ENCODE measurements around the gene SLAMF9. TPM values are rescaled to one million over a fixed set of nuclear protein-coding genes. Genes with fewer than 3 reads are reported as not detected.

SLAMF9 gene
- total RNA-seq, 2 experiments from 2014 or later = not detected

DNA sequence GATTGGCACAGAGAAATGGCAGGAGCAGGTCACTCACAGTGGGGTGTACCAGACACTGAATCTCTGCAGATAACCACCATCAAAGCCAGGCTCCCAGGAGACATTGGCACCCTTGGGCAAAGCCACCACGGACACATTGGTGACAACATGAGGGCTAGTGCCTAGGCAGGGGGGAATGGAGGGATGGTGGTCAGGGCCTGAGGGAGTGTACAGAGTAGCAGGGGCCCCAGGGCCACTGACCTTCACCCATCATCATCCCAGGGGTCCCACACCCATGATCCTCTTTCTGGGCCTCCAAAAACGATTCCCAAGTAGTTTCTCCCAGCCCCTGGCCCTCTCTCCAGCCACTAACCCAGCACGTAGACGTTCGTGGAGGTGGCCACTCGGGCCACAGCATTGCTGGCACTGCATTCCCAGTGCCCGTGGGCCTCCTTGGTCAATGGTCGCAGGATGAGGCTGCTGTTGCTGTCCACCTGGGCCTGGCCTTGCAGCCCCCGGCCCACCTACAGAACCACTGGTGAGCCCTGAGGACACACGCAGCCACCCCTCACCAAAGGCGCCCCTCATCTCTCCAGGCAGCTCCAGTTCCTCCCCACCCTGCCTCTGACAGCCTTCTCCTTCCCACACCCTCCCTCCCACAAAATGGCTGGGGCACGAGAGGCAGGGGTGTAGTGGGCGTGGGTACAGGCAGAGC is 22.8 kb downstream of the SLAMF9 start:
- Mint-ChIP-seq H3K9me3 (no peaks in the 10 kb centered on the region), H3K27ac (no peak overlapping the region), H3K4me1 (ENCODE audit: low read depth) (peaks cover 7% of the 10 kb centered on the region), H3K27me3 (peaks cover 2% of the 10 kb centered on the region), H3K36me3 (ENCODE audit: low read depth) (no peaks in the 10 kb centered on the region), H3K4me3 (no peak overlapping the region)
- ChIA-PET CTCF (interaction anchor here (21.5 kb wide), 1 partner anchor 74 kb away, joined by 374 read pairs; no protein-coding TSS in a partner anchor), POLR2A (no interaction called here)
- no peak for DNase-seq
- intact Hi-C loops (cut with micrococcal nuclease) = no loop called here
- TF ChIP-seq, protein P1, sequence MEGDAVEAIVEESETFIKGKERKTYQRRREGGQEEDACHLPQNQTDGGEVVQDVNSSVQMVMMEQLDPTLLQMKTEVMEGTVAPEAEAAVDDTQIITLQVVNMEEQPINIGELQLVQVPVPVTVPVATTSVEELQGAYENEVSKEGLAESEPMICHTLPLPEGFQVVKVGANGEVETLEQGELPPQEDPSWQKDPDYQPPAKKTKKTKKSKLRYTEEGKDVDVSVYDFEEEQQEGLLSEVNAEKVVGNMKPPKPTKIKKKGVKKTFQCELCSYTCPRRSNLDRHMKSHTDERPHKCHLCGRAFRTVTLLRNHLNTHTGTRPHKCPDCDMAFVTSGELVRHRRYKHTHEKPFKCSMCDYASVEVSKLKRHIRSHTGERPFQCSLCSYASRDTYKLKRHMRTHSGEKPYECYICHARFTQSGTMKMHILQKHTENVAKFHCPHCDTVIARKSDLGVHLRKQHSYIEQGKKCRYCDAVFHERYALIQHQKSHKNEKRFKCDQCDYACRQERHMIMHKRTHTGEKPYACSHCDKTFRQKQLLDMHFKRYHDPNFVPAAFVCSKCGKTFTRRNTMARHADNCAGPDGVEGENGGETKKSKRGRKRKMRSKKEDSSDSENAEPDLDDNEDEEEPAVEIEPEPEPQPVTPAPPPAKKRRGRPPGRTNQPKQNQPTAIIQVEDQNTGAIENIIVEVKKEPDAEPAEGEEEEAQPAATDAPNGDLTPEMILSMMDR (IDR thresholded peaks at IDR 0.05) = no peak
- ATAC-seq = no peak

DNA sequence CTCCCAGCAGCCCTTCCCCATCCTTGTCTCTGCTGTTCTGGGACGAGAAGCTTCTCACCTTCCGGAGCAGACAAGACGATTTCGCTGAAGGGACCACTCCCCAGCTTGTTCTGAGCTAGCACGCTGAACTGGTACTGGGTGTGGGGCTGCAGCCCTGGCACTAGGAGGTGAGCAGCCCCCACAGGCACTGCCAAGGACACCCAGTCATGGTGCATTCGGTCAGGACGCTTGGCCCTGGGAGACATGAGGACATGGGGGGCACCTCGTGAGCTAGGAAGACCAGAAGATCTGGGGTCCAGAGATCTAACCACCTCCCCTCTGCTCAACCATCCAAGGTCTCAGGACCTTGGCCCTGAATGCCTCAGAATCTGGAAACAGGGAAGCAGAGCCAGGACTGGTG is 23.4 kb downstream of the SLAMF9 start:
- Mint-ChIP-seq H3K27me3 (peaks cover 2% of the 10 kb centered on the region), H3K4me3 (no peak overlapping the region), H3K9me3 (no peaks in the 10 kb centered on the region), H3K27ac (no peak overlapping the region), H3K4me1 (ENCODE audit: low read depth) (peaks cover 13% of the 10 kb centered on the region), H3K36me3 (ENCODE audit: low read depth) (no peaks in the 10 kb centered on the region)
- POLR2A ChIA-PET = interaction anchor here (1.4 kb wide), 1 partner anchor 15 kb away, joined by 3 read pairs; no protein-coding TSS in a partner anchor
- ATAC-seq (no peak), DNase-seq (no peak)
- TF ChIP-seq, protein P1 (IDR thresholded peaks at IDR 0.05) = no peak
- intact Hi-C loops (cut with micrococcal nuclease) = no loop called here
- CTCF ChIA-PET = interaction anchor here (1.2 to 21.5 kb wide), 3 partner anchors 74 to 117 kb away, joined by 3 to 374 read pairs (median 4); no protein-coding TSS in a partner anchor

DNA sequence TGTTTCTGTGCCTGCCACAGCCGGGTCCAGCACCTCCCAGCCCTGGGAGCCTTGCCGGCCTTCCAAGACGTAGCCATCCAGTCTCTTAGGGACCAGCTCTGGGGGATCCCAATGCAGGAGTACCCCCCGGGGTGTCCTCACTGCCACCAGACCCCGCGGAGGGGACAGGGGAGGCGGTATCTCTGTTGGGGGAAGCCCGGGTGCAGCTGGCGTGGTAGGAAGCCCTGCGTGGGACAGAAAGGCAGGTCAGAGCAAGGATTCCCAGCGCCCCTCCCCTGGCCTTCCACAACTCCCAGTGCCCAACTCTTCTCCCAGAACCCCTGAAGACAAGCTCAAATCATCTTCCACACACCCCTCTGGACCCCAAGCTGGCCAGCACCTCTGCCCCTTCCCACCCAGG is 23.8 kb downstream of the SLAMF9 start:
- peaks cover 1% of the 10 kb centered on the region for H3K36me3 Mint-ChIP-seq (ENCODE audit: low read depth)
- intact Hi-C loops (cut with micrococcal nuclease) = no loop called here
- ChIA-PET CTCF (interaction anchor here (1.2 to 21.5 kb wide), 3 partner anchors 75 to 117 kb away, joined by 3 to 374 read pairs (median 4); no protein-coding TSS in a partner anchor), POLR2A (interaction anchor here (1.4 kb wide), 1 partner anchor 14 kb away, joined by 3 read pairs; no protein-coding TSS in a partner anchor)
- no peak overlapping the region for H3K27ac Mint-ChIP-seq
- H3K27me3 Mint-ChIP-seq = peaks cover 2% of the 10 kb centered on the region
- H3K4me1 Mint-ChIP-seq (ENCODE audit: low read depth) = peaks cover 15% of the 10 kb centered on the region
- no peak for DNase-seq
- no peak for ATAC-seq
- no peaks in the 10 kb centered on the region for H3K9me3 Mint-ChIP-seq
- no peak overlapping the region for H3K4me3 Mint-ChIP-seq
- TF ChIP-seq, protein P1 (IDR thresholded peaks at IDR 0.05) = no peak

DNA sequence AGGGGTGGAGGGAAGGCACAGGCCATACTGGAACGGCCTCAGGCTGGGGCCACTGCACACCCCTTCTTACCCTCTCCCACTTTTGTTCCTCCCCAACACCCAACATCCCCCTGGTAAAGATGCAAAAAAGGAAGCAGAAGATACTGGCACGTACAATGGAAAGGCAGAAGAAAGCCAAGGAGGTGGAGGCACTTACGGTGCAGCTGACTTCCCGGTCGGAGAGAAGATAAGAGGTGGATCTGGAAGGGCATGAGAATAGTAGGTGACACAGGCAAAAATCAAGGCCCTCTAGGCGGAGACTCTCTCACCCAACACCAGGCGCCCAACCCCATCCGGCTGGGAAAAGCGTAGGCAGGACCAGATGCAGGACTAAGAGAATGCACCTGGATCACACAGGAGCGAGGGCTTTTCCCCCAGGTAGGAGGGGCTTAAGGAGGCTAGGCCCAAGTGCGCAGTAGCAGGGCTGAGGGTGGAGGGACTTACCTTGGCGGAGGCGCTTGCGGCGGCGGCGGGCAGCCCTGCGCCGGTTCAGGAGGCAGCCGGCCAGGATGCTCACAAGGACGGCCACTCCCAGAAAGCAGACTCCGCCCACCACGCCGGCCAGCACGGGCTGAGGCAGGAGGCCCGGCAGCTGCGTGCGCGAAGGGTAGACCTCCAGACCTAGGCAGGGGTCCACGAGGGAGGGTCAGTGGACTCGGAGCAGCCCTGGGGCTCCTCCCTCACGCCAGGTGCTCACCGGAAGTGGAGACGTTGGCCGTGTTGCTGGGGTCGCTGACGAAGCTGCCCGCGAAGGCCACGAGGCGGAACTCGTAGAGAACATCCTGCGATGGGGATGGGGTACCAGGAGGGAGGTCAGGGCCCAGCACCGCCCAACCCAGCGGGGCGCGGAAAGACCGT is 24.6 kb downstream of the SLAMF9 start:
- Mint-ChIP-seq H3K27me3 (no peaks in the 10 kb centered on the region), H3K9me3 (no peaks in the 10 kb centered on the region), H3K4me1 (ENCODE audit: low read depth) (peaks cover 15% of the 10 kb centered on the region), H3K27ac (no peak overlapping the region), H3K36me3 (ENCODE audit: low read depth) (peaks cover 2% of the 10 kb centered on the region), H3K4me3 (no peak overlapping the region)
- intact Hi-C loops (cut with micrococcal nuclease) = no loop called here
- ChIA-PET CTCF (interaction anchor here (1.2 to 21.5 kb wide), 3 partner anchors 76 to 118 kb away, joined by 3 to 374 read pairs (median 4); no protein-coding TSS in a partner anchor), POLR2A (interaction anchor here (1.4 kb wide), 1 partner anchor 14 kb away, joined by 3 read pairs; no protein-coding TSS in a partner anchor)
- no peak for ATAC-seq
- TF ChIP-seq, protein P1 (IDR thresholded peaks at IDR 0.05) = no peak
- DNase-seq = no peak

All from activated CD8-positive, alpha-beta T cell treated with anti-CD3 and anti-CD28 coated beads for 36 hours (primary cell).